ENCODE data around the gene AHSP.
"Not testable (repeated sequence)": the region's sequence is repeated elsewhere in the genome, so short reads cannot be mapped to it uniquely, and the experiment has no call there.

The AHSP gene

DNA sequence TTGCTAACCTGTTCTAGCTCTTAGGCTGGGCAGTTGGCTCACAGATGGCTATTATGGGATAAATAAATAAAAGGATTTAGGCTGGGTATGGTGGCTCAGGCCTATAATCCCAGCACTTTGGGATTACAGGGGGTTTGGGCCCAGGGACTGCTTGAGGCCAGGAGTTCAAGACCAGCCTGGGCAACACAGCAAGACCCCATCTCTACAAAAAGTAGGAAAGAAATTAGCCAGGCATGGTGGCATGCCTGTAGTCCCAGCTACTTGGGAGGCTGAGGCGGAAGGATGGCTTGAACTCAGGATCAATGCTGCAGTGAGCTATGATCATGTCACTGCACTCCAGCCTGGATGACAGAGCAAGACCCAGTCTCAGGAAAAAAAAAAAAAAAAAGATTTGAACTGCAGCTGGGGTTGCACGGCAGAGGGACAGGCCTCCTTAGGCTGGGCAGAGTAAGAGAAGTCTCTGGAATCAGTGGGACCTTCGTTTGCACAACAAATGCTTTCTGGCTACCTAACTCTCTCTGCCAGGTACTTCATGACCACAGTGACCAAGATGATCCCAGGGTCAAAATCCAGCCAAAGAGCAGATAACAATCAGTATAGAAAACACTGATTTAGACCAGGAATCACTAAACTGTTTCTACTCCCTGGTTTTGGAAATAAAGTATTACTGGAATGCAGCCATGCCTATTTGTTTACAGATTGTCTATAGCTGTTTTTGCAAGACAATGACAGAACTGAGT is 26.3 kb upstream of the AHSP start:
- no peak for DNase-seq

DNA sequence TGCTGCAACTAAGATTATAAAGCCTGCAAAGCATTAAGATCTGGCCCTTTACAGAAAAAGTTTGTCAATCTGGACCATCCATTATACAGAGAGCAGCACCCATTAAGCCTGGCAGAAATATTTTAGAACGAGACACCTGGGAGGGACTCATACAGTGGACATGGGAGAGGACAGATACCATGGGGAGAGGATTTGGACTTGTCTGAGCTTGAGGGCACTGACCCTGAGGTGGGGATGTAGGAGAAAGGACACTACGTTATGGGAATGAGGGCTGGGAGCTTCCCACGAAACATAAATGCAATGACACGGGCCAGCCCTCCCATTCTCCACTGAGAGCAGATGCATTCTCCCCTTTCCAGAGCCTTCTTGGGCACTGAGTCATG is 25.7 kb upstream of the AHSP start:
- DNase-seq = no peak

DNA sequence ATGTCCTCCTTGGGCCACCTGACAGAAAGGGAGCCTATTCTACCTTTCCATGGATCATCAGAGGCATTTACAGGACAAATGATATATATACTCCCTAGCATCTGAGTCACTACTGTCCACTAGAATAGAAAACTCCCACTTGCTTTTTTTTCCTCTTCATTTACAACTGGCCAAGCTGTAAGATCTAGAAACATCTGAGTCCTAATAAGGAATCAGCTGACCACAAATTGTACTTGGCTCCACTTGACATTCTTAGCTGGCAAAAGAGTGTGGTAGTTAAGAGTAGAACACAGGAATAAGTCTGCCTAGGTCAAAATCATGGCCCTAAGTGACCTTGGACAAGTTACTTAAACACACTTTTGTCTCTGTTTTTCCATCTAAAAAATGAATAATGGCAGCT is 24.7 kb upstream of the AHSP start:
- no peak for DNase-seq

DNA sequence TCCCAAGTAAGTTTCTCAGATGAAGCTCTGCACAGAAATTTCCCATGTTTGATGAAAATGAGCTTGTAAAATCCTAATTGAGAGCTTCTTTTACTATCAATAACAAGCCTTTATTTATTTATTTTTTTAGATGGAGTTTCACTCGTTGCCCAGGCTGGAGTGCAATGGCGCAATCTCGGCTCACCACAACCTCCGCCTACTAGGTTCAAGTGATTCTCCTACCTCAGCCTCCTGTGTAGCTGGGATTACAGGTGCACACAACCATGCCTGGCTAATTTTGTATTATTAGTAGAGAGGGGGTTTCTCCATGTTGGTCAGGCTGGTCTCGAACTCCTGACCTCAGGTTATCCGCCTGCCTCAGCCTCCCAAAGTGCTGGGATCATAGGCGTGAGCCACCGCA is 24.1 kb upstream of the AHSP start:
- not testable (repeated sequence) for DNase-seq

DNA sequence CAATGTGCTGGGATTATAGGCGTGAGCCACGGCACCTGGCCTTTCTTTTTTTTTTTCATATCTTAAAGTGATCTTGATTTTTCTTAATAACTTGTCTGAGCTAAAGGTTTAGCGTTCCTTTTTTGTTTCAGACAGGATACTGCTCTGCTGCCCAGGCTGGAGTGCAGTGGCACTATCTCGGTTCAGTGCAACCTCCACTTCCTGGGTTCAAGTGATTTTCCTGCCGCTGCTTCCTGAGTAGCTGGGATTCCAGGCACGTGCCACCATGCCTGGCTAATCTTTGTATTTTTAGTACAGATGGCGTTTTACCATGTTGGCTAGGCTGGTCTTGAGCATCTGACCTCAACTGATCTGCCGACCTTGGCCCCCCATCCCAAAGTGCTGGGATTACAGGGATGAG is 23.5 kb upstream of the AHSP start:
- no peak for DNase-seq

DNA sequence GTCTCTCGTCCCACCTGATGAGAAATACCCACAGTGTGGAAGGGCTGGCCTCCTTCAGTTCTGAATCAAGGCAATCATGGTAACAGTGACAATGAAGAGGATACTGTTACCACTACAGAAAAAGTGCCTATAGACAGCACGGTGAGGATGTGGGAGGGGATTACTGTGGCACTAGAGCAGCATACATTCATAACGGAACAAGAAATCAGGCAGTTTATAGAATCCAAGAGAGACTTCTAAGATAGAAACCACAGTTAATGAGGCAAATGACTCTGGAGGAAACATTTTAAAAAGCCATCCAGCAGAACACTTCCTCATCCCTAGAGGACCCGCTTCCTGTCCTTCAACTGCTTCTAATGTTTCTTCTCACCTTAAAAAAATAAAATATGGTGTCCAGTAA is 22.2 kb upstream of the AHSP start:
- DNase-seq = peak in 1 of 5 experiments; percentile 85

DNA sequence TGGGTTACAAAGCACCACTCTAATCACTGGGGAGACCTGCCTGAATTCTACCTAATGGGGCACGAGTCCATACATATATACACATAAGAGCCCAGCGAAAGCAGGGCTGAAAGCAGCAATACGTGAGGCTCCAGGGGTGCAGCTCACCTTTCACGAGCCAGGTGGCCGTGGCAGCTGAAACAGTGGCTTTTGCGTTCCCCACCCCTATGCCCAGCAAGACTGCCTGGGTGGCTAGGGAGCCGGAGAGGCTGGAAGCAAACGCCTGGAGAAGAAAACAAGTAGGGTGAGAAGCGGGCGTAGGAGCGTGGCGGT is 20.1 kb upstream of the AHSP start:
- no peak for DNase-seq

DNA sequence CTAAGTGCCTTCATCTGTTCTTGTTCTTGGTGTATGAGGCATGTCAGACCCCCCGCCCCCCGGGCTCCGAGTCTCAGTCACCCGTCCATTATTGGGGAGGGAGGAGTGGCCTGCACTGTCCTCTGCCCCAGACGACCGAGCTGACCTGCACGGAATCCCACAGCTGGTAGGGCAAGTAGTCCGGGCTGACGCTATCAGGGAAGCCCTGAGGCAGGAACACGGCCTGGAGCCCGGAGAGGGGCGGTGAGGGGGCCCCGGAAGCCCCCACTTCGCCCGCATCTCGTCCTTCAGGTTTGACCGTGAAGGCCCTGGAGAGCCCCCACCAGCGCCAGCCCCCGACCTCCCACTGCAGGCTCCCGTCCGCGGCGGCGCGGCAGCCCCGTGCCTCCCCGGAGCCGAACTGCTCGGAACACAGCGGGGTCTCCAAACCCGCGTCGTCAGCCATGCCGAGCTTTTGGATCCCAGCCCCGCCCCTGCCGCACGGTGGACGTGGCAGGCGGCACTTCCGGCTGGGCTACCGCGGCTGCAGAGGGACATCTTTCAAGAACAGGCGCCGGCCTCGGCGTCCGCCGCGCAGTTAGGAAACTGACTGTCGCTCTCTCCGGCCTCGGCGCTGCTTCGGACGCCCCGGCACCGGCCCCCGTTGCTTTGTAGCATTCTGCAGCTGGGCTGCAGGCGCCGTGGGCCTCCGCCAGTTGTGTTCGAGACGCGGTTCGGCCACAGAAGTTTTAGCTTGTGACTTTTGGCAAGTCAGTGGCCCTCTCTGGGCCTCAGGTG is 19.6 kb upstream of the AHSP start, which contains the start of gene RUSF1:
TSS of gene RUSF1 (minus strand) at position 463 of the 777 bp plus-strand sequence. CDS start at position 445, 18 bp downstream.
- DNase-seq = peak; percentile 57 to 93 (median 71)

DNA sequence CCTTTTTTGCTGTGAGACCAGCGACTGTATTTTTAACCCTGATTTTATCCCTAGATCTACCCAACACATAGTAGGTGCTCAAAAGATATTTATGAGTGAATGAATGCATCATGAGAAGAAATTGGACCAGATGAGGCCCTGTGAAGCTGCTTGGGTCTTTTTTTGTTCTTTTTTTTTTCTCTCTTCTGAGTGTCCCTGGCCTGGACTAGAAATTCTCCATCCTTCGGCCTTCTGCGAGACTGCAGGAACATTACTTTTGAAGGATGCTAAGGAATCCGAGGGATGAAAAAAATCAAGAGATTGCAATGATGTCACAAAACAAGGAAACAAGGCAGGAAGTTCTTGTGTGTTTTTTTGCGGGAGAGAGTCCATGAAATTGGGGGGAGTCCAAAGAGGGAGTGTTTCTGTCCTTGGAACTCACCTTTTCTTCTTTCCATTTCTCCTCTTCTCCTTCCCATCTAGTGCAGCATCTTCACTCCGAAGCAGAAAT is 18.9 kb upstream of the AHSP start:
- DNase-seq = no peak

DNA sequence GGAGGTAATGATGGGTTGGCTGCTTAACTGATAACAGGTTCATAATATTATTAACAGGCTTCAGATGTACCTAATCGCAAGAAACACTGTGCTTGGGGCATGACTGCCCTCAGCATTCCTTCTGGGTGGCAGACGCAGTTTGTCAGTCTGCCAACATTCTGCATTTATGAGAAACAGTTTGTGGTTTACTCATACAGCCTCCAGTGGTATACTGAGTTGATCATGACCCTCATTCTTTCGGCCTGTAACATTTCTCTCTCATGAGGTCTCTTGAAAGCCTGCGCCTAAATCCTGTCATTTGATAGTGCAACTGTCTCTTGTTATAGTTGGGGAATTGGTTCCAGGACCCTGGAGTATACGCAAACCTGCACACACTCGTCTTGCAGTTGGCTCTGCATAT is 14.6 kb upstream of the AHSP start:
- DNase-seq = no peak

DNA sequence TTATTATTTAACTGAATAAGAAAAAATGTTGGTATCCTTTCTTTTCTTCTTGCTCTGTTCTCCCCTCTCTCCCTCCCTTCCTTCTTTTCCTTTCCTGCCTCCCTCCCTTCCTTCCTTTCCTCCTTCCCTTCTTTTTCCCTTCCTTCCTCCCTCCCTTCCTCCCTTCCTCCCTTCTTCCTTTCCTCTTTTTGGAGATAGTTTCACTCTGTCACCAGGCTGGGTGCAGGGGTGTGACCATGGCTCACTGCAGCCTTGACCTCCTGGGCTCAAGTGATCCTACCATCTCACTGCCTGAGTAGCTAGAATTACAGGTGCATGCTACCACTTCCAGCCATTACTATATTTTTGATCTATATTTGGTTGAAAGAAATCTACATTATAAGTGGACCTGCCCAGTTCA is 13.8 kb upstream of the AHSP start:
- no peak for DNase-seq

DNA sequence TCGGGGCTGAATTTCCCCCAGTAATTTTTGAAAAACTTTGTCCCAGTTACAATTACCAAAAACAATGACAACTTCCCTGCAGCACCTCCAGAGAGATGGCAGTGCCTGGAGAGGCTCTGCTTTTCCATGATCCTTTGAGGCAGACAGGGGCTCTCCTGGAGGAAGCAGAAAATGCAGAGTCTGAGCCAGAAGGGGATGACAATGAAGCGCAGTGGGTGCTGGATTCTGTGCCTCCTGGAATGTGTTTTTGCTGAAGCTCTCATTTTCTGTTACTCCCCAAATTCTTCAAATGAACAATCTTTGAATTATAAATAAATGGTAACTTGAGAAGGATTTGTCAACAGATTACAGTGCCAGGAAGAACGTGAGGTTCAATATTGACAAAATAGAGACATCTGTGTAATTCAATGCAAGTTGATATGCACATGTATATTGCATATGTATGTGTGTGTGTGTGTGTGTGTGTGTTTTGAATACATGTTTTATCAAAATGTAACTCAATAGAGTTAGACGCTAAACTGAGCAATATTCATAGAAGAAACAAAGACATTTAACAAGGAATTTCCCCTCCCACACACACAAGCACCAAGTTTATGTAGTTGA is 9.8 kb upstream of the AHSP start:
- DNase-seq = no peak

DNA sequence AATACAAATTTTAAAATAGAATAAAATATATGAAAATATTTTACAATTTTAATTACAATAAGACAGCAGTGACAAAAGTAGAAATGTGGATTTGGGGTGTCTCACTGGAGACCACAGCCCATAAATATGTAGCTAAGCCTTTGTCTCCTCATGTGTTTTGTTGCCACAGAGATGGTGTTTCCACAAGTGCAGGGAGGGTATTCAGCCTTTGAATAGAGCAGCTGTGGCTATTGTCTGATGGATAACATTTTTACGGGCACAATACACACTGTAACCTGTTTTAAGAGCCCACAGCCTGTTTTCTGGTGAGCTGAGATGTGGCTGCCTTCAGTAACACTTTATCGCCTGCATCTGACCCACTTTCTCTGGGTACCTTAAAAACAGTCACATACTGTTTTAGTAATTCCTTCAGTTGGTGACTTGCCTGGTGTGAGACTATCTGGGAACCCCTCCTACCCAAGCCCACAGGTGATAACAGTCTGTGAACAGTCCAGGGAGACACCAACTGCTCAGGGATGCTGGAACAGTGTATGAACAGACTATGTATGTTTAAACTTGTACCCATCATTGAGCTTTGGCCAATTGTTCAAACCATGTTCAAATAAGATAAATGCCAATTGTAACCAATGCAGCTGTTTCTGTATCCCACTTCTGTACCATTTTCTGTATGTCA is 7.8 kb upstream of the AHSP start:
- no peak for DNase-seq

DNA sequence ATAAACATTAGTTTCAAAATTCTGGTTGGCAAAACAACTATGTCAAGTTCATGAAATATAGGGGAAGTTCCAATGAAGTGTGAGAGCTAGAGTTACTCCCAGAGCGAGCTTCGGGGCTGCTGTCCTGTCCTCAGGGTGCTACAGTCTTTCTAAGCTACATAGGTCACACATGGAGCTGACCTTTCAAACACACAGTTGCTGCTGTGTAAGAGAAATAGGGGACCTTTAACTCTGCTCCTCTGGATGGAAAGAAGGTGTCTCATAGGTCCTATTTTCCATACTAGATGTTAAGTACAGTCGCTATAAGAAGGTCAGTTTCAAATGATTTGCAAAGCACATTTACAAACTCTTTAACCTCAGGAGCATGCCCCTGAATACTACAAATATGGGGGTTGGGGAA is 6.3 kb upstream of the AHSP start:
- no peak for DNase-seq

DNA sequence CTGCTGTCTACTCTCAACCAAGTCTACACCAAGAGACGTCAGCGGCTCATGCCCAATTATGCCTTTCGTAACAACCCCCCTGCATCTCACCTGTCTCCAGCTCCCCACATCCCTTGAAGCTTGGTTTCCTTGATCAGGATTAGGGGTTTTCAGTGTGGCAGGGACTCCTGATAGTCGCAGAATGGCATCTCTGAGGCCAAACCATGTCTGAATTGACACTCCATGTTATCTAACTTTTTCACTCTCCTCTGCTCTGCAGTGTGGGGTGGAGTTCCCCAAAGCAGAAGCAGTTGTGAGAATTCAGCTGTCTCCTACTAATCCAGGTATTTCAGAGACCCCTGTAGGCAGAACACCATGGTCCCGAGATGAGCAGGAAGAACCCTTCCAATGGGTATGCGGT is 5.6 kb upstream of the AHSP start:
- DNase-seq = no peak

DNA sequence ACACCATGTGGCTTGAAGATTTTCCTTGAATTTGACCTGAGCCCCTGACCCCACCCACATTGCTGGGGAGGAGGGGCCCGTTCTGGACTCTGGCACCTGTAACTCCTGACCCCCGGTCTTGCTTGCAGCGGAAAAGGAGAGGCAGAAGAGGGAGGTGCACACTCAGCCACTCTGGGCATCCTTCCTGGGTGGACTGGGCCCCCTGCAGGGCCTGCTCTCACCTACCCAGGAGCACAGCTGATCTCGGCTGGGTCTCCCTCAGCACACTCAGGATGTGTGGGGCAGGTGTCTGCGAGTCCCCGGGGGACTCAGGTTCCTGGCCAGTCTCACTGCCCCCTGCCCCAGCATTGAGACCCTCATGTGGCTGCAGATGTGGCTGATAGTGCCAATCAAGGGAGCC is 3.9 kb upstream of the AHSP start:
- DNase-seq = not testable (repeated sequence)

DNA sequence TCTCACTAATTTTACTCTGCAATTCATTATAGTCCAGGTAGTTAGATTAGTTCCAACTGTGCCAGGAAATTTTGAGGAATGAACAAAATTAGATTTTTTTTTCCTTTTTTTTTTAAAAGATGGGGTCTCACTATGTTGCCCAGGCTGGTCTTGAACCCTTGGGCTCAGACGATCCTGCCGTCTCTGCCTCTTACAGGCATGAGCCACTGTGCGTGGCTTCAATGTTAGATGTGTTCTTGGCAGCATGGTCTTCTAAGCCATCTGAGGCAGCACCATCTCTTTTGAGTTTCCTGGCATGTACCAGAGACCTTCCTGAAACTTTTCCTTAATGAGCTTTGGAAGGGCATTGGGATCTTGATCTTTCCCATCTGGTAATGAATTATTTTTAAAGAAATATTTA is 2.6 kb upstream of the AHSP start:
- no peak for DNase-seq

DNA sequence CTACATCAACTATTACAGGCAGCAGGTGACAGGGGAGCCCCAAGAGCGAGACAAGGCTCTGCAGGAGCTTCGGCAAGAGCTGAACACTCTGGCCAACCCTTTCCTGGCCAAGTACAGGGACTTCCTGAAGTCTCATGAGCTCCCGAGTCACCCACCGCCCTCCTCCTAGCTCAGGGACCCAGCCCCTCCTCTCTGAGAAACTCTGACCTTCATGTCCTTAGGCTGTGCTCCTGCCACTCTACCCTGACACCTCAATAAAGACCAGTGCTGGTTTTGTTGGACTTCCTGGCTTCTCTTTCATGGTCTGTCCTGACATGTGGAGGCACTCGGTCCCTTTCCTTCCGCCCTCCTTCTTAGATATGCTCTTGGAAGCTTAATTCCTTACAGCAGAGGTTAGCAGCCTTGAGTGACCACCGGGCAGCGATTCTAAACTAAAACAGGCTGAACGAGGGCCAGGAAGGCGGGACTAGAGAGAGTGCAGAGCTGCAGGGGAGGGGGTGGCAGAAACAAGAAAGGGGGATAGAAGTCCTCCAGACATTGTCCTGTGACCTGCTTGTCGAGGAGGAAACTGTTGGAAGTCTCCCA is 915 bp downstream of the AHSP start:
- DNase-seq = no peak

DNA sequence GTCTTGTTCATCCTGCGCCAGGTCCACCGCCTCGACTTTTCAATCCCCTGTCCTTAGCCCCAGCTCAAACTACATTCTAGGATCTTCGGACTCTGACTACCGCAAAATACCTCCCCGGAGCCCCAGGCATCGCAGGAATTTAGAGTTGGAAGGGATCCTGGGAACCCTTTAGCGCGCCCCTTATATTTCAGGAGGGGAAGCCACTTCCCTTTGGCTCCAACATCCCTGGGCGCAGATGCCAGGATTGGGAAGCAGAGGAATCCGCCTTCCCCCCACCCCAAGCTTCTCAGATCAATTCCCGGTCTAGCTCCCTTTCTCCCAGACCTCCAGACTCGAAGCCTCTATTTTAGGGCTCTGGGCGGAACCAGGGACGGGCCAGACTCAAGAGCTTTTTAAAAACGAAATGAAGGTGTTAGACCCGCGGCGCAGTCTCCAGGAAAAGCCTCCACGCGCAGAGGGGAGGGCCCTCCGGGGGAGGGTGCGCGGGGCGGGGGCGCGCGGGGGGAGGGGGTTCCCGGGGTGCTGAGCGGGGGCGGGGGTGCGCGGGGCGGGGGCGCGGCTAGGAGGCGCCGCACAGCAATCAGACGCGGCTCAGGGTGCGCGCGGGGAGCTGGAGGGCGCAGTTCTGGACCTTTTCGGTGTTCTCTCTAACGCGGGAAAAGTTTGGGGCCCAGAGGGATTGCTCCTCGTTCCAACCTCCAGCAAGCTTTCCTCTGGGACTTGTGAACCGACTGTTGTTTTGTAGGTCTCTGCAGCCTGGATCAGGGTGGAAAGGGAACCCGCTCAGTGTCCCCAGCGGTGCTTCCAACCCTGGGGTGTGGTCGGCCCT is 1.6 kb downstream of the AHSP start:
- no peak for DNase-seq

DNA sequence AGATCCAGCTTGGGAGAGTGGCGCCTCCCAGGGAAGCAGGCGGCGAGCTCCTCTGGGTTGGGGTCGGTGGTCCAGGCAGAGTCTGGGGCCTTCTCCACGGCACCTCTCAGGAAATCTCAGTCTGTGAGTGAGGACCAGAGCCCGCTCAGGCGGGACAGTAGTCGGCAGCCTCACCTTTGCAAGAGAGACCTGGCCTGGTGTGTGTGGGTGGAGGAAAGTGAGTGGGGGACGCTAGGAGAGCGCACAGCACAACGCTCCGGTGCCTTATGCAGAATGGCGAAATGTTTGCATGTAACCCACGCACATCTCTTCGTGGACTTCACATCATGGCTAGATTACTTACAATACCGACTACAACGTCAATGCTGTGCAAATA is 2.2 kb downstream of the AHSP start:
- no peak for DNase-seq

DNA sequence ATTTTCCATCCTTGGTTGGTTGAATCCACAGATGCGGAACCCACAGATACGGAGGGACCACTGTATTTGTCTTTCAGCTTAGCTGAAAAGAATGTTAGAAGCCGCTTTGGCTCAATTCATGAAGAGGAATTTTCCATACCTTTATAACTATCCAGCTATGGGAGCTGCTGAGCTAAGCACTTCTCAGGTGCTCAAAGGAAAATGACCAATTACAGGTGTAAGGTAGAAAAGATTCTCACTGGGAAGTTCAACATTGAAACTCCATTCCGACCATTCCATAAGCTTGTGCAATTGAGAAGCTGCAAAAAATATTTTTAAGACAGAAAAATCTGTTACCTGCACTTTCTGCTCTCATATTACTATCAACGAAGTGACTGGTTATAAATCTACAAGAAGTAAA is 2.7 kb downstream of the AHSP start:
- no peak for DNase-seq

DNA sequence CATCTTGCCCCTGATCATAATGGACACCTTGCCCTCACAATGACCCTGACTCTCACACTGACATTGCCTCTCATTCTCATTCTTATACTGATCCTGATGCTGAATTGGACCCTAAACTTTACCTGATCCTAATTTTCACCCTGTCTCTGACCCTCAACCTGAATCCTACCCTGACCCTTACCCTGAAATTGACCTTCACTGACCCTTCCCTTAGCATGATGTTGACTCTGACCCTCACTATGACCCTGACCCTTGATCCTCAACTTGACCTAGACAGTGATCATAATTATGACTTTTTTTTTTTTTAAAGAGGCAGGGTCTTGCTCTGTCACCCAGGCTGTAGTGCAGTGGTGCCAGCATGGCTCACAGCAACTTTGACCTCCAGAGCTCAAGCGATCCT is 3.4 kb downstream of the AHSP start:
- DNase-seq = no peak

Measured in T-helper 2 cell (primary cell).